Spinal cord (tissue), 10 donors: ENCODE measurements around the gene COPS2. TPM values are rescaled to one million over a fixed set of nuclear protein-coding genes. Genes with fewer than 3 reads are reported as not detected.

Experiments used
- DNase-seq, 6 donors: peaks; one replicate each; pipeline versions ENCODE4 v3.0.0 to v3.0.0-alpha.2; 2013 to 2015; ENCODE audit warnings: low spot score in 6 of 6, low read depth in 4 of 6
- H3K27ac ChIP-seq: one replicate; pipeline ENCODE4 v1.5.1; 2013; ENCODE audit warnings: low read depth, low read length, control low read depth
- H3K27me3 ChIP-seq: one replicate; pipeline ENCODE4 v1.6.1; 2013; ENCODE audit warnings: low read length; ENCODE audit not compliant: control insufficient read depth, insufficient read depth
- H3K36me3 ChIP-seq: one replicate; pipeline ENCODE4 v1.6.1; 2013; ENCODE audit warnings: low read length; ENCODE audit not compliant: control insufficient read depth, insufficient read depth
- H3K4me1 ChIP-seq: one replicate; pipeline ENCODE4 v1.6.1; 2013; ENCODE audit warnings: low read length; ENCODE audit not compliant: control insufficient read depth, insufficient read depth
- H3K4me3 ChIP-seq: one replicate; pipeline ENCODE4 v1.5.1; 2013; ENCODE audit warnings: low read depth, low read length, control low read depth
- H3K9me3 ChIP-seq: one replicate; pipeline ENCODE4 v1.6.1; 2013; ENCODE audit warnings: low read length; ENCODE audit not compliant: control insufficient read depth, insufficient read depth
- WGBS: methylation state at CpG from one replicate; pipeline ENCODE4 v1.1.5; 2013; ENCODE audit warnings: missing lambda C conversion rate; ENCODE audit not compliant: insufficient coverage; 5-methylcytosine and 5-hydroxymethylcytosine counted together
- long read RNA-seq, 4 donors: transcript quantifications; one replicate each; lab custom pipeline, GENCODE V29; 2026
- polyA plus RNA-seq, 2 donors: library from polyadenylated mRNA; unstranded; fragments of 120-200 nt; gene quantifications; one replicate each; pipeline ENCODE4 v1.2.1, GENCODE V29; 2013; ENCODE audit not compliant: insufficient read length in 2 of 2
- total RNA-seq, 2 donors: library from RNA; depleted of rRNA in 1 of 2; stranded (reverse); fragments of 120-200 nt in 1 of 2; fragments of >200 nt in 1 of 2; gene quantifications; one replicate each; pipeline versions ENCODE4 v1.2.3 to v1.2.4, GENCODE V29; 2013 to 2014
- donor health status: healthy.

Gene COPS2
- total RNA-seq (100 to 1,000 TPM in 1 of 2 donors, 10 to 100 TPM in 1; 58.9 to 111 TPM), polyA plus RNA-seq (10 to 100 TPM; 67.3 to 85.7 TPM)
- long read RNA-seq, donor 1, full-length matches to known transcripts, result 11 of 34 reads
- long read RNA-seq, donor 1, partial matches to known transcripts, result 23 of 34 reads
- long read RNA-seq, donor 1, other reads (novel, unspliced or antisense), result 0 of 34 reads
- long read RNA-seq, donor 2, partial matches to known transcripts, result 0 of 1 reads
- long read RNA-seq, donor 2, other reads (novel, unspliced or antisense), result 0 of 1 reads
- long read RNA-seq, donor 3, full-length matches to known transcripts, result 6 of 6 reads
- long read RNA-seq, donor 3, partial matches to known transcripts, result 0 of 6 reads
- long read RNA-seq, donor 3, other reads (novel, unspliced or antisense), result 0 of 6 reads
- long read RNA-seq, donor 4, full-length matches to known transcripts, result 17 of 29 reads
- long read RNA-seq, donor 4, partial matches to known transcripts, result 12 of 29 reads
- long read RNA-seq, donor 4, other reads (novel, unspliced or antisense), result 0 of 29 reads

- DNase-seq, result peak; percentile 98 to 100 (median 98)
- Histone ChIP-seq H3K9me3 (no peaks in the 10 kb centered on the region), H3K27ac (peak within 1 kb of the TSS; percentile 91), H3K36me3 (no peaks in the 10 kb centered on the region), H3K4me3 (peak within 1 kb of the TSS; percentile 100), H3K4me1 (peaks cover 3% of the 10 kb centered on the region), H3K27me3 (no peaks in the 10 kb centered on the region)
- under 1% methylated on average over 39 of the region's 46 CpGs for WGBS
Observed at GRCh38 chr15:49155110-49155833, at the start of gene COPS2. COPS2 (minus strand) TSS chr15:49155599; CDS start chr15:49155578, 21 bp downstream.

GRCh38 chr15:49200347-49200746 is 44.9 kb upstream of the COPS2 start:
- Histone ChIP-seq H3K27me3 (no peaks in the 10 kb centered on the region), H3K4me3 (no peak overlapping the region)
- DNase-seq, result no peak

DNA sequence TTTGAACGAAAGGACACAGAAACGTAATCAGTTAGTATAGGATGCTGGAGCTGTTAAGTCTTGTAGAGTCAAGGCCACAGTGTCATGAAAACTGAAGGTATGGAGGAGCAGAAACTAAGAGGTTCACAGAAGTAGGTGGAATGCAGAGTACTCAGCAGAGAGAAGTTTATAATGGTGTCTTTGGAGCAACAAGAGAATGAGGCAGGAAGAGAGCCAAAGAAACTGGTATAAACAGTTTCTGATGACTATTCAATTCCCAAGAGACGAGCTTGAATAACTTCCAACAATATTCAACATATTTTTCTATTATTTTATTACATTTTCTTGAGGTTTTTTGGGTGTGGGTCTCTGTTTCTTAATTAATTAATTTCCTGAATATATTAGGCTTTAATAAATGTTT is 44.3 kb upstream of the COPS2 start:
- Histone ChIP-seq H3K4me3 (no peak overlapping the region), H3K27ac (no peak overlapping the region), H3K4me1 (no peaks in the 10 kb centered on the region), H3K27me3 (no peaks in the 10 kb centered on the region), H3K36me3 (peaks cover 2% of the 10 kb centered on the region), H3K9me3 (peaks cover 1% of the 10 kb centered on the region)
- 89% methylated on average over 2 of the region's 3 CpGs for WGBS
- DNase-seq, result no peak

More at GRCh38 chr15:49200347-49200746, 44.9 kb upstream of the COPS2 start:
- H3K9me3 ChIP-seq, result peaks cover 2% of the 10 kb centered on the region
- peaks cover 2% of the 10 kb centered on the region for H3K36me3 ChIP-seq
- H3K4me1 ChIP-seq, result no peaks in the 10 kb centered on the region
- H3K27ac ChIP-seq, result no peak overlapping the region
- 100% methylated on average over 2 of the region's 3 CpGs for WGBS

GRCh38 chr15:49196856-49197255 is 41.5 kb upstream of the COPS2 start:
- WGBS, result 100% methylated on average over 2 of the region's 4 CpGs
- Histone ChIP-seq H3K4me3 (no peak overlapping the region), H3K36me3 (no peaks in the 10 kb centered on the region), H3K27me3 (no peaks in the 10 kb centered on the region), H3K4me1 (no peaks in the 10 kb centered on the region), H3K27ac (no peak overlapping the region), H3K9me3 (no peaks in the 10 kb centered on the region)
- DNase-seq, result no peak

DNA sequence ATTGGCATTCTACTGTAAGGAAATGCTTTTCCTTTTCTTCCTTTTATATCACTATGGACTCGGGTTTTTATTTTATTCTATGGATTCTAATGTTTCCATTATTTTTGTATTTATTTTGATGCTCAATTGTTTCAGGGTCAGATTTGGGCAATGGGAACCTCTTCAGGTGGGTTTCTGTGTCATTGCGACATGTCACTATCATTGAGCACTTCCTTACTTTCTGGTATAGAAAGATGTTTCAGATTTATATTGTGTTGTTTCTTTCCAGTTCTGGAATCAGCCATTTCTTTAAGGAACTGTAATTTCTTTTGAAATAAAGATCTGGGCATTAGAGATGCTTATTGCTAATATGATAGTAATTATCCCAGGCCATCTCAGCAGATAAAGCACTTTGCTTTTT is 36.5 kb upstream of the COPS2 start:
- no peaks in the 10 kb centered on the region for H3K27me3 ChIP-seq
- H3K27ac ChIP-seq, result no peak overlapping the region
- WGBS, result no CpG with 5 or more reads among the region's 2 CpGs
- no peak for DNase-seq
- H3K4me3 ChIP-seq, result no peak overlapping the region
- no peaks in the 10 kb centered on the region for H3K4me1 ChIP-seq
- H3K9me3 ChIP-seq, result no peaks in the 10 kb centered on the region
- no peaks in the 10 kb centered on the region for H3K36me3 ChIP-seq

DNA sequence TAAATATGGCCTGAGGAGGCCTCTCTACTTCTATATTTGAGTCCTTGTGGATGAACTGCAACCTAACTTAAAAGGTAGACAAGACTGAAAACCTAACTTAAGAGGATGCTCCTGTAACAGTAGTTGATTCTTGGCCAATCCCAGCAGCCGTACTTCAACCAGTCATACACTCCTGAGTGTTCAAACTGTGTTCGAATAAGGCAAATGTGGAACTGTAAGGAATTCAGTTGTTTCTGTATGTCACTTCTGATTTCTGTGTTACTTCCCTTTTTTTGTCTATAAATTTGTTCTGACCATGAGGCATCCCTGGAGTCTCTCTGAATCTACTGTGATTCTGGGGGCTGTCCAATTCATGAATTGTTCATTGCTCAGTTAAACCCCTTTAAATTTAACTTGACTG is 35.2 kb upstream of the COPS2 start:
- H3K27me3 ChIP-seq, result no peaks in the 10 kb centered on the region
- DNase-seq, result no peak

DNA sequence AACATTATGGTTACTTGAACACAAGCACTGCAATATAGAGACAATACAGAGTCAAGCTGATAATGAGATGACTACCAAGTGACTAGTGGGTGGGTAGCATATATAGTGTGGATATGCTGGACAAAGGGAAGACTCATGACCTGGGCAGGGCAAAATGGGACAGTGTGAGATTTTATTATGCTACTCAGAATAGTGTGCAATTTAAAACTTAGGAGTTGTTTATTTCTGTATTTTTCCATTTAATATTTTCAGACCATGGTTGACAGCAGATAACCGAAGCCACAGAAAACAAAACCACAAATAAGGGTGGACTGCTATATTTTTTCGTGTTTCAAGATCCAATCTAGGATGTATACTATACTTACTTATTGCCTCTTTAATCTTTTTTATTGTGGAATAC is 34.2 kb upstream of the COPS2 start:
- Histone ChIP-seq H3K36me3 (no peaks in the 10 kb centered on the region), H3K27me3 (no peaks in the 10 kb centered on the region)
- WGBS, result no CpG with 5 or more reads among the region's 2 CpGs

More for the DNA sequence above, 35.2 kb upstream of the COPS2 start:
- Histone ChIP-seq H3K27ac (no peak overlapping the region), H3K36me3 (no peaks in the 10 kb centered on the region), H3K4me3 (no peak overlapping the region), H3K4me1 (no peaks in the 10 kb centered on the region), H3K9me3 (no peaks in the 10 kb centered on the region)
- no CpG with 5 or more reads among the region's 2 CpGs for WGBS

GRCh38 chr15:49188933-49189332 is 33.5 kb upstream of the COPS2 start:
- no peak overlapping the region for H3K4me3 ChIP-seq
- DNase-seq, result no peak
- WGBS, result no CpG with 5 or more reads among the region's 2 CpGs
- H3K36me3 ChIP-seq, result no peaks in the 10 kb centered on the region
- no peak overlapping the region for H3K27ac ChIP-seq
- no peaks in the 10 kb centered on the region for H3K4me1 ChIP-seq
- H3K27me3 ChIP-seq, result no peaks in the 10 kb centered on the region
- no peaks in the 10 kb centered on the region for H3K9me3 ChIP-seq

More for the DNA sequence above, 34.2 kb upstream of the COPS2 start:
- Histone ChIP-seq H3K27ac (no peak overlapping the region), H3K4me1 (no peaks in the 10 kb centered on the region), H3K4me3 (no peak overlapping the region), H3K9me3 (no peaks in the 10 kb centered on the region)
- no peak for DNase-seq

- Histone ChIP-seq H3K36me3 (no peaks in the 10 kb centered on the region), H3K4me3 (no peak overlapping the region), H3K27me3 (no peaks in the 10 kb centered on the region), H3K27ac (no peak overlapping the region), H3K9me3 (no peaks in the 10 kb centered on the region), H3K4me1 (no peaks in the 10 kb centered on the region)
- DNase-seq, result peak in 3 of 6 donors; percentile 20 to 65 (median 25)
- WGBS, result 52% methylated on average over 2 of the region's 2 CpGs
Observed at GRCh38 chr15:49187549-49188245, 32.3 kb upstream of the COPS2 start.
